ENCODE results near the gene ANKRD22. TPM values are rescaled to one million over a fixed set of nuclear protein-coding genes. Genes with fewer than 3 reads are reported as not detected.
A peak's percentile ranks its signal among the peaks of the same experiment; 100 is the strongest.

ANKRD22 gene
- total and polyA plus RNA-seq, 10 of the 15 experiments (the other 5 are each of a cell fraction or from before 2014, with no cell fraction given): 0.30 to 1.3 (median 0.71) TPM

DNA sequence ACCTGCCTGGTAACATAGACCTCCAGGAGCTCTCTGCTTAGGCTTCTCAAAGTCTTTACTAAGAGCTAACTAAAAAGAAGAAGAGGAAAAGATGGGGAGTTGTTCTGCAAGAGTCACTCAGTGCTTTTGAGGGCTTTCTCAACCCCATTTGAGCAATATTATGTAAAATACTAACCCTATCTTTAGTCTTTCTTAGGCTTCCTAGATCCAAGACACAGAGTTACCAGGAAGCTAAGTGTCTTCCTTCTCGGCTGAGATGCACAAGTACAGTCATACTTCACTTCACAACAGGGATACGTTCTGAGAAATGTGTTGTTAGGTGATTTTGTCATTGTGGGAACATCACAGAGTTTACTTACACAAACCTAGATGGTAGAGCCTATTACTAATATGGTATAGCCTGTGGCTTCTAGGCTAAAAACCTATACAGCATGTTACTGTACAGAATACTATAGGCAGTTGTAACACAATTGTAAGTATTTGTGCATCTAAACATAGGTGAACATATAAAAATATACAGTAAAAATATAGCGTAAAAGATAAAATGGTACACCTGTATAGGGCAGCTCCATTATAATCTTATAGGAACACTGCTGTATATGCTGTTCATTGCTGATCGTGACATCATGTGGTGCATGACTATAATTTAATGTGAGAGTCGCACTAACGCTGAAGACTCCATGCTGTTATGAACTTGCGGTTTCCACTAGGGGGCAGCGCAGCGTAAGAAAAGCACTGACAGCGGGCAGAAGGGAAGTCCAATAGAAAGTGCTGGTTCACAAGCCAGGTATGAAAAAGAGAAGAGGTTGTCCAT lies 16.3 kb downstream of the ANKRD22 start:
- H3K27ac ChIP-seq (ENCODE audit: control insufficient read depth, insufficient read depth): no peak overlapping the region
- intact Hi-C loops (cut with micrococcal nuclease; ENCODE audit: unreplicated experiment) (loop anchor here (1.0 to 5.0 kb wide), 5 partner anchors 30 to 377 kb away; partner anchors contain the start of genes FAS and STAMBPL1), in situ Hi-C loops (cut with MboI) (loop anchor here (5.0 kb wide), 2 partner anchors 102 to 377 kb away; no protein-coding TSS in a partner anchor)
- H3K79me2 ChIP-seq (ENCODE audit: control insufficient read depth, insufficient read depth, low read length): no peaks in the 10 kb centered on the region
- no peaks in the 10 kb centered on the region for H4K20me1 ChIP-seq (ENCODE audit: control insufficient read depth, insufficient read depth)
- peak; percentile 91 for FAIRE-seq
- no peak overlapping the region for H3K9ac ChIP-seq (ENCODE audit: control insufficient read depth, insufficient read depth, low read length)
- RAD21 ChIA-PET (ENCODE audit: unreplicated experiment): interaction anchor here (0.7 to 7.8 kb wide), 44 partner anchors 8 to 409 kb away, joined by 3 to 390 read pairs (median 7); partner anchors contain the start of genes ANKRD22, CH25H, FAS and RNLS
- no TSS peak for BruUV-seq (replicated peaks)
- peaks cover 11% of the 10 kb centered on the region for H3K4me1 ChIP-seq (ENCODE audit: control insufficient read depth, insufficient read depth, low read length)
- ATAC-seq: peak; percentile 96
- peak; percentile 59 for DNase-seq (ENCODE audit: low read depth, low spot score)
- WGBS (ENCODE audit: insufficient coverage, insufficient replicate concordance, low lambda C conversion rate, missing lambda C conversion rate): 10% methylated on average over 10 of the region's 10 CpGs
- H3K27me3 ChIP-seq (replicated peaks in 1 of 2; ENCODE audit: control insufficient read depth in 2 of 2, insufficient read depth in 2 of 2, low read length in 1 of 2): no peaks in the 10 kb centered on the region
- no peak overlapping the region for H3K4me2 ChIP-seq (ENCODE audit: control insufficient read depth, insufficient read depth)
- H3K9me3 ChIP-seq (replicated peaks; ENCODE audit: control insufficient read depth, insufficient read depth, low read length): no peaks in the 10 kb centered on the region
- CTCF ChIA-PET: interaction anchor here (0.6 to 22.7 kb wide), 55 partner anchors 10 to 808 kb away, joined by 3 to 895 read pairs (median 7); partner anchors contain the start of genes ANKRD22, FAS, RNLS and STAMBPL1
- no peaks in the 10 kb centered on the region for H3K36me3 ChIP-seq (ENCODE audit: control insufficient read depth in 2 of 2, insufficient read depth in 2 of 2, low read length in 1 of 2)
- H3K4me3 ChIP-seq: no peak overlapping the region
- no peak overlapping the region; the same call in 1 of the 2 replicates for H2AFZ ChIP-seq (ENCODE audit: control insufficient read depth, low read depth, low read length)
- SMC1A ChIA-PET (ENCODE audit: uncharacterized antibody, unreplicated experiment): interaction anchor here (0.8 to 18.0 kb wide), 44 partner anchors 8 to 409 kb away, joined by 3 to 575 read pairs (median 8); partner anchors contain the start of genes ANKRD22, FAS and STAMBPL1
- POLR2A ChIA-PET: interaction anchor here (0.7 to 7.3 kb wide), 5 partner anchors 66 to 156 kb away, joined by 3 to 64 read pairs (median 3); no protein-coding TSS in a partner anchor
- TF ChIP-seq, protein P1, sequence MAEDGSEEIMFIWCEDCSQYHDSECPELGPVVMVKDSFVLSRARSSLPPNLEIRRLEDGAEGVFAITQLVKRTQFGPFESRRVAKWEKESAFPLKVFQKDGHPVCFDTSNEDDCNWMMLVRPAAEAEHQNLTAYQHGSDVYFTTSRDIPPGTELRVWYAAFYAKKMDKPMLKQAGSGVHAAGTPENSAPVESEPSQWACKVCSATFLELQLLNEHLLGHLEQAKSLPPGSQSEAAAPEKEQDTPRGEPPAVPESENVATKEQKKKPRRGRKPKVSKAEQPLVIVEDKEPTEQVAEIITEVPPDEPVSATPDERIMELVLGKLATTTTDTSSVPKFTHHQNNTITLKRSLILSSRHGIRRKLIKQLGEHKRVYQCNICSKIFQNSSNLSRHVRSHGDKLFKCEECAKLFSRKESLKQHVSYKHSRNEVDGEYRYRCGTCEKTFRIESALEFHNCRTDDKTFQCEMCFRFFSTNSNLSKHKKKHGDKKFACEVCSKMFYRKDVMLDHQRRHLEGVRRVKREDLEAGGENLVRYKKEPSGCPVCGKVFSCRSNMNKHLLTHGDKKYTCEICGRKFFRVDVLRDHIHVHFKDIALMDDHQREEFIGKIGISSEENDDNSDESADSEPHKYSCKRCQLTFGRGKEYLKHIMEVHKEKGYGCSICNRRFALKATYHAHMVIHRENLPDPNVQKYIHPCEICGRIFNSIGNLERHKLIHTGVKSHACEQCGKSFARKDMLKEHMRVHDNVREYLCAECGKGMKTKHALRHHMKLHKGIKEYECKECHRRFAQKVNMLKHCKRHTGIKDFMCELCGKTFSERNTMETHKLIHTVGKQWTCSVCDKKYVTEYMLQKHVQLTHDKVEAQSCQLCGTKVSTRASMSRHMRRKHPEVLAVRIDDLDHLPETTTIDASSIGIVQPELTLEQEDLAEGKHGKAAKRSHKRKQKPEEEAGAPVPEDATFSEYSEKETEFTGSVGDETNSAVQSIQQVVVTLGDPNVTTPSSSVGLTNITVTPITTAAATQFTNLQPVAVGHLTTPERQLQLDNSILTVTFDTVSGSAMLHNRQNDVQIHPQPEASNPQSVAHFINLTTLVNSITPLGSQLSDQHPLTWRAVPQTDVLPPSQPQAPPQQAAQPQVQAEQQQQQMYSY (CRISPR knock-in tag; IDR thresholded peaks at IDR 0.05): no peak
- TF ChIP-seq EED (IDR thresholded peaks at IDR 0.05; ENCODE audit: low read depth) (no peak), SMARCA5 (IDR thresholded peaks at IDR 0.05) (peak; percentile 60; the same call in 1 of the 2 replicates), ZBTB33 (IDR thresholded peaks at IDR 0.05) (no peak), RB1 (IDR thresholded peaks at IDR 0.05; ENCODE audit: borderline replicate concordance) (peak; percentile 58; the same call in 1 of the 2 replicates), YBX1 (IDR thresholded peaks at IDR 0.05) (no peak), STAT1 (conservative IDR thresholded peaks at IDR 0.05) (no peak), RBBP5 (conservative IDR thresholded peaks at IDR 0.05) (no peak), SPI1 (IDR thresholded peaks at IDR 0.05; ENCODE audit: borderline replicate concordance, insufficient read depth, low read depth, low read length) (peak; percentile 69), CREM (IDR thresholded peaks at IDR 0.05; ENCODE audit: low read depth) (no peak), BRCA1 (IDR thresholded peaks at IDR 0.05; ENCODE audit: low read depth, low read length) (no peak), CBFB (IDR thresholded peaks at IDR 0.05; ENCODE audit: low read depth) (peak; percentile 98), TBL1XR1 (IDR thresholded peaks at IDR 0.05; ENCODE audit: low read depth, low read length) (0 out of 2 replicates have a peak, but pooled peaks have one; percentile 28)

Measured in GM12878 (cell line).